Measurements from ENCODE around the gene EPB41L4B.

DNA sequence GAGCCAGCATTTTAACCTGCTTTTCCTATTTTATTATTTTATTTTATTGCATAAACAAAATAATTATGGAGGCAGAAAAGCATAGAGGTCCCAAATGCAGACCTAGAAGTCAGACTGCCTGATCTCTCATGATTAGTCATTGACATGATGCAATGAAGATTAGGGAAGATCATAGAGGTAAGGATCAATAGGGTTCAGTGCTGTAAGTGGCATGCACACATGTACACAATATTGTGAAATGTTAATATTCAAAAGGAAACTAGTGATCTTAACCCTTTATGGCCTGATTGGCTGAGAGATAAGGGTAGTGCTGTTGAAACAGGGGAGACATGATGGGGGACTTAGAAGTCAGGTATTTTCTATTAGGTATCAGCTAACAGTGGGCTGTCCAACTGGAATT, 152.7 kb downstream of the EPB41L4B start:
- TF ChIP-seq CTCF (conservative IDR thresholded peaks at IDR 0.05 in 1 of 2, IDR thresholded peaks at IDR 0.05 in 1 of 2; ENCODE audit: extremely low read depth in 1 of 2, insufficient read depth in 1 of 2, low read depth in 1 of 2, low read length in 2 of 2) (no peak), EZH2 (IDR thresholded peaks at IDR 0.05; ENCODE audit: borderline replicate concordance, low read length) (no peak)
